Measurements from ENCODE around the gene SHISA8.

The SHISA8 gene

DNA sequence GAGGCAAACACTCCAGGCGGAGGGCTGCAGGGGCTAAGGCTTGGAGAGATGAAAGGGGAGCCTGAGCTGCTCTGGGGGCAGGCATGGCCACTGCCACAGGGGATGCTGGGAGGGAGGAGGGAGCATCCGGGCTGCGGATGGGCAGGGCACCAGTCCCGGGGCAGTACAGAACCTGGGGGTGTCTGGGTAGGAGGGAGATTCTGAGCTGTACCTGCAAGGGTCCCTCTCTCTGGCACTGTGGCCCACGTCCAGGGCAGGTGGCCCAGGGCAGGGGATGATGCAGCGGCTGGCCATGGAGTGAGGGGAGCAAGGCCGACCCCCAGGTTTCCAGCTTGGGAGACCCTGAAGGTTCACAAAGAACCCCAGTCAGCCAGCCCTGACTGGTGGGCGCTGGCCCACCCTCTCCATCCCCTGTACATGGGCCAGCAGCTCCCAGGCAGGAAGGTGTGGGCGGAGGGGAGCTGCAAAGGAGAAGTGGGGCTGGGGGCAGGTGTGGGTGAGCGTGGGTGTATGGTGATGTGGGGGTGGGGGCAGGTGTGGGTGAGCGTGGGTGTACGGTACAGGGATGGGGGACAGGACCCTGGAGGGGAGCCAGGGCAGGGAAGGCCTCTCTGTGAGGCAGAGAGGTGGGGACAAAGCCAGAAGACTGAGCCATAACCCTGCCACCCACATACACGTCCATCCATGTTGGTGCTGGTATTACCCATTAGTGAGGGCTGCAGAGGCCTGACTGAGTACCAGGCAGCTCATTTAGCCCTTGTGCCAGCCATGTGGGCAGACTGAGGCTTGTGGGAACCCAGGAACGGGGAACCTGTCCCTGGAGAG is 13.9 kb upstream of the SHISA8 start:
- Histone ChIP-seq H3K4me3 (ENCODE audit: insufficient read depth, low read length, poor library complexity, severe bottlenecking) (no peak overlapping the region), H3K9ac (ENCODE audit: low read length) (peak overlapping the region; percentile 41), H3K4me2 (ENCODE audit: low read depth, low read length, poor library complexity, severe bottlenecking) (peak overlapping the region; percentile 23), H3K79me2 (ENCODE audit: insufficient read depth, low read length) (peaks cover 16% of the 10 kb centered on the region), H3K27ac (ENCODE audit: low read depth, low read length) (peak overlapping the region; percentile 94), H3F3A (ENCODE audit: insufficient read depth) (peaks cover 37% of the 10 kb centered on the region), H3K9me2 (replicated peaks; ENCODE audit: insufficient read depth, low read length) (no peaks in the 10 kb centered on the region), H4K20me1 (ENCODE audit: low read depth, low read length) (no peaks in the 10 kb centered on the region), H3K27me3 (ENCODE audit: low read length) (no peaks in the 10 kb centered on the region), H3K9me3 (ENCODE audit: insufficient read depth, low read length) (no peaks in the 10 kb centered on the region), H2AFZ (ENCODE audit: low read depth, low read length, severe bottlenecking) (no peak overlapping the region), H3K36me3 (ENCODE audit: low read length) (no peaks in the 10 kb centered on the region; the same call in 1 of the 2 replicates)
- TF ChIP-seq, protein P1, sequence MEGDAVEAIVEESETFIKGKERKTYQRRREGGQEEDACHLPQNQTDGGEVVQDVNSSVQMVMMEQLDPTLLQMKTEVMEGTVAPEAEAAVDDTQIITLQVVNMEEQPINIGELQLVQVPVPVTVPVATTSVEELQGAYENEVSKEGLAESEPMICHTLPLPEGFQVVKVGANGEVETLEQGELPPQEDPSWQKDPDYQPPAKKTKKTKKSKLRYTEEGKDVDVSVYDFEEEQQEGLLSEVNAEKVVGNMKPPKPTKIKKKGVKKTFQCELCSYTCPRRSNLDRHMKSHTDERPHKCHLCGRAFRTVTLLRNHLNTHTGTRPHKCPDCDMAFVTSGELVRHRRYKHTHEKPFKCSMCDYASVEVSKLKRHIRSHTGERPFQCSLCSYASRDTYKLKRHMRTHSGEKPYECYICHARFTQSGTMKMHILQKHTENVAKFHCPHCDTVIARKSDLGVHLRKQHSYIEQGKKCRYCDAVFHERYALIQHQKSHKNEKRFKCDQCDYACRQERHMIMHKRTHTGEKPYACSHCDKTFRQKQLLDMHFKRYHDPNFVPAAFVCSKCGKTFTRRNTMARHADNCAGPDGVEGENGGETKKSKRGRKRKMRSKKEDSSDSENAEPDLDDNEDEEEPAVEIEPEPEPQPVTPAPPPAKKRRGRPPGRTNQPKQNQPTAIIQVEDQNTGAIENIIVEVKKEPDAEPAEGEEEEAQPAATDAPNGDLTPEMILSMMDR (IDR thresholded peaks at IDR 0.05; ENCODE audit: insufficient read depth, low read length, poor library complexity, severe bottlenecking): no peak
- no peak for TF ChIP-seq EZH2phosphoT487 (conservative IDR thresholded peaks at IDR 0.05; ENCODE audit: low read length)

DNA sequence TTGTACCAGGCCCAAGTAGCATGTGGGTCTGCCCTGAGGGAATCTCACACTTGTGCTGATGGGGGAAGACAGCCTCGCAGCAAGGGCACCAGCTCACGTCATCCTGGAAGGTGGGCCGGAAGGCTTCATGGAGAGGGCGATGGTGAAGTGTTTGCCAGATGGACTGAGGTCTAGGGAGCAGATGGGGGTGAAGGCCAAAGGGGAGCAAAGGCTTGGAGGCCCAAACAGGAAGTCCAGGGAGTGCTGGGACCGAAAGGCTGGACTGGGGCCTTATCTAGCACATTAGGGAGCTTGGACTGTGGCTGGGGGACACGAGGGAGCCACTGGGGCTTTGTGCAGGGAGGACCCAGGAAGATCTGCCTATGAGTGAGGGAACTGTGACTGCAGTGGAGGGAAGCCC is 12.9 kb upstream of the SHISA8 start:
- H3K4me3 ChIP-seq (ENCODE audit: insufficient read depth, low read length, poor library complexity, severe bottlenecking): no peak overlapping the region
- H3K9ac ChIP-seq (ENCODE audit: low read length): peak overlapping the region; percentile 41; the same call in 1 of the 2 replicates
- no peaks in the 10 kb centered on the region for H4K20me1 ChIP-seq (ENCODE audit: low read depth, low read length)
- no peaks in the 10 kb centered on the region for H3K27me3 ChIP-seq (ENCODE audit: low read length)
- peaks cover 44% of the 10 kb centered on the region for H3F3A ChIP-seq (ENCODE audit: insufficient read depth)
- H3K79me2 ChIP-seq (ENCODE audit: insufficient read depth, low read length): peaks cover 26% of the 10 kb centered on the region
- H3K4me2 ChIP-seq (ENCODE audit: low read depth, low read length, poor library complexity, severe bottlenecking): no peak overlapping the region
- H3K9me3 ChIP-seq (ENCODE audit: insufficient read depth, low read length): no peaks in the 10 kb centered on the region
- TF ChIP-seq, protein P1 (IDR thresholded peaks at IDR 0.05; ENCODE audit: insufficient read depth, low read length, poor library complexity, severe bottlenecking): no peak
- no peaks in the 10 kb centered on the region for H3K9me2 ChIP-seq (replicated peaks; ENCODE audit: insufficient read depth, low read length)
- H2AFZ ChIP-seq (ENCODE audit: low read depth, low read length, severe bottlenecking): no peak overlapping the region
- no peaks in the 10 kb centered on the region; the same call in 1 of the 2 replicates for H3K36me3 ChIP-seq (ENCODE audit: low read length)
- peak overlapping the region; percentile 94 for H3K27ac ChIP-seq (ENCODE audit: low read depth, low read length)

DNA sequence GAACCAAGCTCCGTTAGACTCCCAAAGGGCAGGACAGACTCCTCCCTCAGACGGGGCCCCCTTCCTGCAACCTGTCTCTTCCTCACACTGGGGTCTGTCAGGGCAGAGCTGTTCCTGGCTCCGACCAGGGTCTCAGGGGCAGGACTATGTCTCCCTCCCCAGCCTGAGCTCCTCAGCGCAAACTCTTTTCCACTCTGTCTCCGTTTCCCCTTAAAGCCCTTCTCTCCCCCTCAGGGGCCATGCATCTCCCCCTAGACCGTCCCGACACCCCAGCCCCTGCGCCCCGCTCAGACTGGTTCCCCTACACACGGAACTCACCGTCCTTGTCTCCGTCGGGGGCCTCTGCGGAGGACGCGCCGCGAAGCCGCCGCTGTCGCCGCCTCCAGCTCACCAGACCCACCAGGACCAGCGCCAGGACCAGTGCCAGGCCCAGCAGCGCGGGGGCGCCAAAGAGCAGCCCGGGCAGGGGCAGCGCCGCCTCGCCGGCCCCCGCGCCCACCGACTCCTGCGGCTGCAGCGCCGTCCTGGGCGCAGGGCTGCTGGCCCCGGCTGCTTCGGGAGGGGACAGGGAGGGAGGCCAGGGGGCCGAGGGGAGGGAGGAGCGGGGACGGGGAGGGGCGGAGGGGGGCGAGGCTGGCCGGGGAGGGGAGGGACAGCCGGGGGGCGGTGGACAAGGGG is 11.0 kb upstream of the SHISA8 start:
- H3K79me2 ChIP-seq (ENCODE audit: insufficient read depth, low read length): peaks cover 26% of the 10 kb centered on the region
- H3K9me2 ChIP-seq (replicated peaks; ENCODE audit: insufficient read depth, low read length): no peaks in the 10 kb centered on the region
- peak overlapping the region; percentile 94 for H3K27ac ChIP-seq (ENCODE audit: low read depth, low read length)
- TF ChIP-seq EZH2phosphoT487 (conservative IDR thresholded peaks at IDR 0.05; ENCODE audit: low read length): no peak
- TF ChIP-seq, protein P1 (IDR thresholded peaks at IDR 0.05; ENCODE audit: insufficient read depth, low read length, poor library complexity, severe bottlenecking): peak; percentile 82
- H3K9ac ChIP-seq (ENCODE audit: low read length): peak overlapping the region; percentile 94
- H3K9me3 ChIP-seq (ENCODE audit: insufficient read depth, low read length): no peaks in the 10 kb centered on the region
- no peaks in the 10 kb centered on the region; the same call in 1 of the 2 replicates for H3K36me3 ChIP-seq (ENCODE audit: low read length)
- H3K4me3 ChIP-seq (ENCODE audit: insufficient read depth, low read length, poor library complexity, severe bottlenecking): peak overlapping the region; percentile 77
- H3K4me2 ChIP-seq (ENCODE audit: low read depth, low read length, poor library complexity, severe bottlenecking): peak overlapping the region; percentile 95
- peaks cover 58% of the 10 kb centered on the region for H3F3A ChIP-seq (ENCODE audit: insufficient read depth)
- H3K27me3 ChIP-seq (ENCODE audit: low read length): no peaks in the 10 kb centered on the region
- H4K20me1 ChIP-seq (ENCODE audit: low read depth, low read length): no peaks in the 10 kb centered on the region
- no peak overlapping the region for H2AFZ ChIP-seq (ENCODE audit: low read depth, low read length, severe bottlenecking)

Measured in SU-DHL-6 (cell line).